ENCODE measurements around the gene TC2N.
A peak's percentile ranks its signal among the peaks of the same experiment; 100 is the strongest.
"Not testable (repeated sequence)": the region's sequence is repeated elsewhere in the genome, so short reads cannot be mapped to it uniquely, and the experiment has no call there.

The TC2N gene

GRCh38 chr14:91866511-91867295, 633 bp downstream of the TC2N start:
- no peak for DNase-seq

- no peak for DNase-seq
These were observed 1.3 kb downstream of the TC2N start for GRCh38 chr14:91866061-91866460.

GRCh38 chr14:91862417-91862816, 4.9 kb downstream of the TC2N start:
- no peak for DNase-seq

- no peak for DNase-seq
These were observed 6.2 kb downstream of the TC2N start for GRCh38 chr14:91861091-91861490.

GRCh38 chr14:91860238-91860637, 7.1 kb downstream of the TC2N start:
- no peak for DNase-seq

GRCh38 chr14:91858536-91859275, 8.6 kb downstream of the TC2N start:
- no peak for DNase-seq

GRCh38 chr14:91857614-91858013, 9.7 kb downstream of the TC2N start:
- no peak for DNase-seq

GRCh38 chr14:91854327-91854934, 12.9 kb downstream of the TC2N start:
- DNase-seq, result no peak

GRCh38 chr14:91851563-91851962, 15.8 kb downstream of the TC2N start:
- no peak for DNase-seq

GRCh38 chr14:91848504-91849001, 18.8 kb downstream of the TC2N start:
- no peak for DNase-seq

- DNase-seq, result no peak
These were observed 19.6 kb downstream of the TC2N start for GRCh38 chr14:91847693-91848092.

- DNase-seq, result no peak
These were observed 21.7 kb downstream of the TC2N start for GRCh38 chr14:91845652-91846051.

- not testable (repeated sequence) for DNase-seq
These were observed 22.3 kb downstream of the TC2N start for GRCh38 chr14:91845056-91845455.

- DNase-seq, result no peak
These were observed 23.3 kb downstream of the TC2N start for GRCh38 chr14:91844029-91844428.

GRCh38 chr14:91843437-91843836, 23.9 kb downstream of the TC2N start:
- no peak for DNase-seq

- no peak for DNase-seq
These were observed 26.3 kb downstream of the TC2N start for GRCh38 chr14:91841065-91841464.

GRCh38 chr14:91839749-91840148, 27.6 kb downstream of the TC2N start:
- no peak for DNase-seq

GRCh38 chr14:91837076-91837475, 30.3 kb downstream of the TC2N start:
- no peak for DNase-seq

- DNase-seq, result peak; percentile 46
These were observed 31.2 kb downstream of the TC2N start for GRCh38 chr14:91835920-91836843.

GRCh38 chr14:91835197-91835919, 32.0 kb downstream of the TC2N start:
- no peak for DNase-seq

GRCh38 chr14:91834571-91834970, 32.8 kb downstream of the TC2N start:
- DNase-seq, result no peak

GRCh38 chr14:91831337-91831736, 36.0 kb downstream of the TC2N start:
- no peak for DNase-seq

Measured in retina (tissue), 1 donor.